HG02885 (cell line): ENCODE data around the gene SPATA20.

ENCODE experiments used
- ATAC-seq: cut with Tn5 transposase; IDR thresholded peaks from one replicate; pipeline ENCODE4 v1.9.1; 2021; ENCODE audit warnings: mild to moderate bottlenecking; ENCODE audit not compliant: unreplicated experiment, poor library complexity

The SPATA20 gene

DNA sequence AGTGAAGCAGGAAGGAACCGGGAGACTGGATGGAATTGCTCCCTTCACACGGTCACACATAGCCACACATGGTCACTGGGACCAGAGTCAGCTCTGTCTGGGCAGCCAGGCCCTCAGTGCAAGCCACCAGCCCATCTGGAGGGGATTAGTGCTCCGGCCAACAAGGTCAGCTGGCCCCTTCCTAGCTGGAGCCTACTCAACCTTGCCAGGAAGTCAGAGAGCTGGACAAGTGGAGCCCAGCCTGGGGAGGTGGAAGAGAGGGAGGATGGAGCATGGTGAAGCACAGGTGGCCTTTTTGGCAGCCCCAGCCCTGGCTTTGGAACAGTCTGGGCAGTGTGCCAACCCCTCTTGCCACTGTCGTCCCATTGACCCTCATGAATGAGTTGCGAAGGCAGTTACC is 9.8 kb downstream of the SPATA20 start:
- ATAC-seq: no peak

DNA sequence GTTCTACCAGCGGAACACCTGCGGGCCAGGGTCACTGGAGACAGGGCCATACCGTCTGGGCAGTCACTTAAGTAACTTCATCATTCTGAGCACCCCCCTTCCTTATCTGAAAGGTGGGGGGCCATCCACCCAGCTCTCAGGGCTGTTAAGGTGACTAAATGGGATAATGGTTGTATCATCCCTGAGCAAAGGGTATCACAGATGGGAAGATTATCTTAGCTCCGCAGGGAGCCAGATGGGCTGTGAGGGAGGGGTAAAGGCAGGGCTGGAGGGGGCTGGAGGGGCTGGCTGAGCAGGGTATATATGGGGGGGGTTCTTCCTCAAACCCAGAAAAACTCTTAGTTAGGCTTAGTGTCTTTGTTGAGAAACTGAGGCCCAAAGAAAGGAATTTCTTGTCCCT is 10.7 kb downstream of the SPATA20 start:
- no peak for ATAC-seq

GRCh38 chr17:50558091-50558490 is 11.1 kb downstream of the SPATA20 start:
- ATAC-seq: no peak

GRCh38 chr17:50558581-50558940 is 11.6 kb downstream of the SPATA20 start:
- ATAC-seq: no peak

DNA sequence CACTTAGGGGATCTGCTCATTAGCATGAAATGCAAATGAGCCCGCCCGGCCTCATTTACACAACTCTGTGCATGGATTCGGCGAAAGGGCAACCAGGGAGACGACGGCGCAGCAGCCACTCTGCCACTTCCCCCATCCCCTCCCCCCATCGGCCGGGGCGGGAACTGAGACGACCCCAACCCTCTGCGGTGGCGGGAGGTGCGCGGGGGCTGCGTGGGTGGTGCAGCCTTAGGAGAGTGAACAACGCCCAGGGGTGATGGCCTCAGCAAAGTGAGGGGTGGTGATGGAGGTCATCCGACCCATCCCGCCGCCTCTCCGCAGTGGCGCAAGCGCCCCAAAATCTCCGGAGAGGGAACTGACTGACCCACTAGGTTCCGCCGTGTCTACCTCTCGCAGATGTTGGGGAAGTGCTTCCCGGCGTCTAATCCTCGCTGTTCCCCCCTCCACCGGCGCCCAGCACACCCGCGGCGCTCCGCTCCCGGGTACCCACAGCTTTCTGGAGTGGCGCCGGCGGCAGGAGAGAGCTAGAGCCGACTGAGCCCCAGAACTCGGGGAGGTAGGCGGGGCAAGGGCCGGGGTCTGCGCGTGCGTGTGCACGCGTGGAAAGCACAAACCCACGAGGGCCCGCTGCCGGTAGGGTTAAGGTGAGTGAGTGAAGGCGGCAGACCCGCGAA is 12.1 kb downstream of the SPATA20 start:
- no peak for ATAC-seq

- ATAC-seq: no peak
Observed at GRCh38 chr17:50559674-50560184, 12.8 kb downstream of the SPATA20 start.

DNA sequence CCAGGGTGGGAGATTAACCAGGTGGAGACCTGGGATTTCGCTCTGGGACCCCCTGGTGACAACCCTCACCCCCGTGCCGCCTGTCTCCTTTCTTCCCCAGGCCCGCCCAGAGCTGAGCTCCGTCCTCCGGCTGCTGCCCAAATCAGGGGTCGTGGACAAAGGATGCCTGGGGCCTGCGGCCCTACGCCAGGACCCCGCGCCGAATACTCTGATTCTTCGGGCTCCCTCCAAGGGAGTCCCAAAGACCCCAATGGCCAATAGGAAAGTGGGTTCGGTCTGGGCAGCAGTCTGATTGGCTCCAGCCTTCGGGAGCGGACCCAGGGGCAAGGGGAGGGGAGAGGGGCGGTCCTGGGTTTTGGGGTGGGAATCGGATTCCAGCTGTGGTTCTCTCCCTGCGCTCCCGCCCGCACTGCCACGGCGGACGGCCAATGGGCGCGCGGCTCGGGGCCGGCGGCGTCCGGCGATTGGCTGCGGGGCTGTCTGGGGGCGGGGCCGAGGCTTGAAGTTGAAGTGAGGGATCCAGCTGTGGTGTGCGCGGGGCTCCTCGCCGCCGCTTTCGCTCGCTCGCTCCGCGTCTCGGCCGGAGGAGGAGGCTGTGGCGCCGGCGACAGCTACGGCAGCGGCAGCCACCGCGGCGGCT is 13.3 kb downstream of the SPATA20 start, which contains the start of gene CACNA1G:
CACNA1G (plus strand) TSS at position 531 of the 640 bp plus-strand sequence. CDS start 745 bp downstream, outside the sequence.
- ATAC-seq: peak; percentile 95

GRCh38 chr17:50560931-50561745 is 14.2 kb downstream of the SPATA20 start:
- peak; percentile 8 for ATAC-seq

GRCh38 chr17:50561746-50562141 is 14.8 kb downstream of the SPATA20 start:
- ATAC-seq: no peak

- ATAC-seq: no peak
Observed at GRCh38 chr17:50562242-50563091, 15.5 kb downstream of the SPATA20 start.

GRCh38 chr17:50563092-50563511 is 16.1 kb downstream of the SPATA20 start:
- no peak for ATAC-seq

GRCh38 chr17:50564916-50565315 is 17.9 kb downstream of the SPATA20 start:
- no peak for ATAC-seq

GRCh38 chr17:50565402-50566350 is 18.7 kb downstream of the SPATA20 start:
- no peak for ATAC-seq

GRCh38 chr17:50566886-50567285 is 19.9 kb downstream of the SPATA20 start:
- ATAC-seq: no peak

GRCh38 chr17:50568659-50569058 is 21.7 kb downstream of the SPATA20 start:
- ATAC-seq: no peak

DNA sequence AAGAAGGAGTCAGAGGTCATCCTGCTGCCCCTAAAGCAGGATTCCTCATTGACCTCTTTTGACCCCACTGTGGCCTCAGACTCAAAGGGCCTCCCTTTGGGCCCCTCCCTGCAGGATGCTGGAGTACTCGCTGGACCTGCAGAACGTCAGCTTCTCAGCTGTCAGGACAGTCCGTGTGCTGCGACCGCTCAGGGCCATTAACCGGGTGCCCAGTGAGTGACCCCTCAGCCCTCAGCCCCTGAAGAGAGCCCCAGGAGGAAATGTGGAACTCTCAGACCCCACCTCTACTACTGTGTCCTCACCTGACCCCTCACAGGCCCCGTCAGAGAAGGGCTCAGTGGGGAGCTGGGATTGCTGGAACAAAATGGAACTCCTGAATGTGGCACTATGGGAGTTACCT is 22.6 kb downstream of the SPATA20 start:
- ATAC-seq: no peak

GRCh38 chr17:50570032-50570431 is 23.1 kb downstream of the SPATA20 start:
- no peak for ATAC-seq

GRCh38 chr17:50570528-50570927 is 23.6 kb downstream of the SPATA20 start:
- no peak for ATAC-seq

DNA sequence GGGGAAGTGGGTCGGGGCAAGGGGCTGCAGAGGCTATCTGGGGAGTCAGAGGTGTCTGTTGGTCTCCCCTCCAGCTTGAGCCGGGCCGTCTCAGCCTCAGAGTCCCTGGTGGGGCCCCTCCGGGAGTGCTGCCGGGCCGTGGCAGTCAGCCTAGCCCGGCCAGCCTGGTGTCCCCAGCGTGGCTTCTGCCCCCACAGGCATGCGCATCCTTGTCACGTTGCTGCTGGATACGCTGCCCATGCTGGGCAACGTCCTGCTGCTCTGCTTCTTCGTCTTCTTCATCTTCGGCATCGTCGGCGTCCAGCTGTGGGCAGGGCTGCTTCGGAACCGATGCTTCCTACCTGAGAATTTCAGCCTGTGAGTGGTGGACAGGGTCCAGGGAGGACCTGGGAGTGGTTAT is 24.7 kb downstream of the SPATA20 start:
- ATAC-seq: no peak
